ENCODE measurements around the gene OCRL.

DNA sequence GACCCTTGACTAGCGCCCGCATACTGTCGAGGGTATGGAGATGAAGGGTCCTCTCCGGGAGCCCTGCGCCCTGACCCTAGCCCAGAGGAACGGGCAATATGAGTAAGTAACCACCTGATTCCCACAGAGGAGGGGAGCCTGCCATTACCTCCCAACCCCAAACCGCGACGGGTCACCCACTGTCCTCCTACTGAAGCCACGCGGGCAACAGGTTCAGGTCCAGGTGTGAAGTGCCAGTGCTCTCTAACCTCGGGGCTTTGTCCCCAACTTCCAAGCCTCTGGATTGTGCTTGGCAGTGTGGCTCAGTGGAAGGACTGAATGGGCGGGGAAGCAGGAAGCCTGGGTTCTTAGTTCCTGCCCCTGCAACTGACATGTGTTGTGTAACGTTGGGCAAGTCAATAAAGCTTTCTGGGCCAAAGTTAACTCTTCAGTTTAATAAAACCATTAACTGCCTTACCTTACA lies 694 bp downstream of the OCRL start:
- TF ChIP-seq, protein P1, sequence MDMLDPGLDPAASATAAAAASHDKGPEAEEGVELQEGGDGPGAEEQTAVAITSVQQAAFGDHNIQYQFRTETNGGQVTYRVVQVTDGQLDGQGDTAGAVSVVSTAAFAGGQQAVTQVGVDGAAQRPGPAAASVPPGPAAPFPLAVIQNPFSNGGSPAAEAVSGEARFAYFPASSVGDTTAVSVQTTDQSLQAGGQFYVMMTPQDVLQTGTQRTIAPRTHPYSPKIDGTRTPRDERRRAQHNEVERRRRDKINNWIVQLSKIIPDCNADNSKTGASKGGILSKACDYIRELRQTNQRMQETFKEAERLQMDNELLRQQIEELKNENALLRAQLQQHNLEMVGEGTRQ (IDR thresholded peaks at IDR 0.05; ENCODE audit: low read depth, low read length): no peak
- TF ChIP-seq, protein P1 (CRISPR knock-in tag; IDR thresholded peaks at IDR 0.05; ENCODE audit: borderline replicate concordance): no peak
- no peak for TF ChIP-seq NFE2 (CRISPR knock-in tag; IDR thresholded peaks at IDR 0.05)
- TF ChIP-seq MAFF (IDR thresholded peaks at IDR 0.05; ENCODE audit: low read depth, low read length): no peak
- no peak for TF ChIP-seq NBN (conservative IDR thresholded peaks at IDR 0.05)
- TF ChIP-seq, protein P2, sequence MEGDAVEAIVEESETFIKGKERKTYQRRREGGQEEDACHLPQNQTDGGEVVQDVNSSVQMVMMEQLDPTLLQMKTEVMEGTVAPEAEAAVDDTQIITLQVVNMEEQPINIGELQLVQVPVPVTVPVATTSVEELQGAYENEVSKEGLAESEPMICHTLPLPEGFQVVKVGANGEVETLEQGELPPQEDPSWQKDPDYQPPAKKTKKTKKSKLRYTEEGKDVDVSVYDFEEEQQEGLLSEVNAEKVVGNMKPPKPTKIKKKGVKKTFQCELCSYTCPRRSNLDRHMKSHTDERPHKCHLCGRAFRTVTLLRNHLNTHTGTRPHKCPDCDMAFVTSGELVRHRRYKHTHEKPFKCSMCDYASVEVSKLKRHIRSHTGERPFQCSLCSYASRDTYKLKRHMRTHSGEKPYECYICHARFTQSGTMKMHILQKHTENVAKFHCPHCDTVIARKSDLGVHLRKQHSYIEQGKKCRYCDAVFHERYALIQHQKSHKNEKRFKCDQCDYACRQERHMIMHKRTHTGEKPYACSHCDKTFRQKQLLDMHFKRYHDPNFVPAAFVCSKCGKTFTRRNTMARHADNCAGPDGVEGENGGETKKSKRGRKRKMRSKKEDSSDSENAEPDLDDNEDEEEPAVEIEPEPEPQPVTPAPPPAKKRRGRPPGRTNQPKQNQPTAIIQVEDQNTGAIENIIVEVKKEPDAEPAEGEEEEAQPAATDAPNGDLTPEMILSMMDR (CRISPR knock-in tag; IDR thresholded peaks at IDR 0.05): no peak
- TF ChIP-seq MAFK (conservative IDR thresholded peaks at IDR 0.05 in 1 of 2, IDR thresholded peaks at IDR 0.05 in 1 of 2; ENCODE audit: low read length in 2 of 2): no peak
- TF ChIP-seq, protein P3, sequence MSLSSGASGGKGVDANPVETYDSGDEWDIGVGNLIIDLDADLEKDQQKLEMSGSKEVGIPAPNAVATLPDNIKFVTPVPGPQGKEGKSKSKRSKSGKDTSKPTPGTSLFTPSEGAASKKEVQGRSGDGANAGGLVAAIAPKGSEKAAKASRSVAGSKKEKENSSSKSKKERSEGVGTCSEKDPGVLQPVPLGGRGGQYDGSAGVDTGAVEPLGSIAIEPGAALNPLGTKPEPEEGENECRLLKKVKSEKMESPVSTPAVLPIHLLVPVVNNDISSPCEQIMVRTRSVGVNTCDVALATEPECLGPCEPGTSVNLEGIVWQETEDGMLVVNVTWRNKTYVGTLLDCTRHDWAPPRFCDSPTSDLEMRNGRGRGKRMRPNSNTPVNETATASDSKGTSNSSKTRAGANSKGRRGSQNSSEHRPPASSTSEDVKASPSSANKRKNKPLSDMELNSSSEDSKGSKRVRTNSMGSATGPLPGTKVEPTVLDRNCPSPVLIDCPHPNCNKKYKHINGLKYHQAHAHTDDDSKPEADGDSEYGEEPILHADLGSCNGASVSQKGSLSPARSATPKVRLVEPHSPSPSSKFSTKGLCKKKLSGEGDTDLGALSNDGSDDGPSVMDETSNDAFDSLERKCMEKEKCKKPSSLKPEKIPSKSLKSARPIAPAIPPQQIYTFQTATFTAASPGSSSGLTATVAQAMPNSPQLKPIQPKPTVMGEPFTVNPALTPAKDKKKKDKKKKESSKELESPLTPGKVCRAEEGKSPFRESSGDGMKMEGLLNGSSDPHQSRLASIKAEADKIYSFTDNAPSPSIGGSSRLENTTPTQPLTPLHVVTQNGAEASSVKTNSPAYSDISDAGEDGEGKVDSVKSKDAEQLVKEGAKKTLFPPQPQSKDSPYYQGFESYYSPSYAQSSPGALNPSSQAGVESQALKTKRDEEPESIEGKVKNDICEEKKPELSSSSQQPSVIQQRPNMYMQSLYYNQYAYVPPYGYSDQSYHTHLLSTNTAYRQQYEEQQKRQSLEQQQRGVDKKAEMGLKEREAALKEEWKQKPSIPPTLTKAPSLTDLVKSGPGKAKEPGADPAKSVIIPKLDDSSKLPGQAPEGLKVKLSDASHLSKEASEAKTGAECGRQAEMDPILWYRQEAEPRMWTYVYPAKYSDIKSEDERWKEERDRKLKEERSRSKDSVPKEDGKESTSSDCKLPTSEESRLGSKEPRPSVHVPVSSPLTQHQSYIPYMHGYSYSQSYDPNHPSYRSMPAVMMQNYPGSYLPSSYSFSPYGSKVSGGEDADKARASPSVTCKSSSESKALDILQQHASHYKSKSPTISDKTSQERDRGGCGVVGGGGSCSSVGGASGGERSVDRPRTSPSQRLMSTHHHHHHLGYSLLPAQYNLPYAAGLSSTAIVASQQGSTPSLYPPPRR (CRISPR knock-in tag; IDR thresholded peaks at IDR 0.05; ENCODE audit: borderline replicate concordance): 0 out of 2 replicates have a peak, but pooled peaks have one; percentile 25
- no peak for TF ChIP-seq ZNF558 (CRISPR knock-in tag; IDR thresholded peaks at IDR 0.05; ENCODE audit: borderline replicate concordance)
- no peak for TF ChIP-seq ZNF431 (CRISPR knock-in tag; IDR thresholded peaks at IDR 0.05; ENCODE audit: borderline replicate concordance, low read depth)
- no peak for TF ChIP-seq SRSF1 (optimal IDR thresholded peaks at IDR 0.05; ENCODE audit: low read depth, low read length)
- TF ChIP-seq EZH2 (conservative IDR thresholded peaks at IDR 0.05; ENCODE audit: low read depth, low read length): no peak
- no peak for TF ChIP-seq ZNF17 (CRISPR knock-in tag; IDR thresholded peaks at IDR 0.05)
- no peak for TF ChIP-seq JUND (CRISPR knock-in tag; IDR thresholded peaks at IDR 0.05)

All from HepG2 (cell line).